HepG2 (cell line): ENCODE results near the gene MYOZ3. TPM values are rescaled to one million over a fixed set of nuclear protein-coding genes. Genes with fewer than 3 reads are reported as not detected.

Experiments used
- BHLHE40 ChIP-seq: IDR thresholded peaks from 2 replicates; pipeline ENCODE4 v1.6.1; 2011; ENCODE audit warnings: low read length, improper control_type of control experiment
- EP300 ChIP-seq, 3 experiments: sonication (generic) in 1 of 3; formaldehyde crosslinking in 1 of 3; IDR thresholded peaks; 2 replicates each; pipeline versions ENCODE4 v1.5.1 to v1.6.1; 2011 to 2020; ENCODE audit warnings: low read depth in 2 of 3, low read length in 2 of 3, borderline replicate concordance in 1 of 3, improper control_type of control experiment in 1 of 3, mild to moderate bottlenecking in 1 of 3, missing genetic modification reagents in 1 of 3, moderate library complexity in 1 of 3
- RARG ChIP-seq: sonication (generic); formaldehyde crosslinking; IDR thresholded peaks from 2 replicates; pipeline ENCODE4 v1.4.0; 2020; ENCODE audit warnings: low read depth, mild to moderate bottlenecking, missing genetic modification reagents
- RFX1 ChIP-seq: fragments of 450-650 bp; IDR thresholded peaks from 2 replicates; pipeline ENCODE4 v1.6.1; 2017
- ZNF530 ChIP-seq: sonication (generic); formaldehyde crosslinking; IDR thresholded peaks from 2 replicates; pipeline ENCODE4 v1.5.0; 2020; ENCODE audit warnings: low read depth, mild to moderate bottlenecking, missing genetic modification reagents
- polyA plus RNA-seq, 8 experiments: library from polyadenylated mRNA; depleted of rRNA in 3 of 8; stranded (reverse) in 7 of 8; unstranded in 1 of 8; fragments of >200 nt; fragmentation: Illumina TruSeq in 4 of 8; extraction: Trizol in 4 of 8; gene quantifications; 2 replicates each; pipeline versions ENCODE4 v1.2.1 to v1.2.3, GENCODE V29; 2011 to 2016; ENCODE audit warnings: low read depth in 4 of 8, missing spikeins in 1 of 8, mixed read lengths in 1 of 8; ENCODE audit not compliant: insufficient read depth in 1 of 8
- total RNA-seq, 5 experiments: library from RNA; depleted of rRNA; stranded (reverse); fragments of >200 nt; fragmentation: Illumina TruSeq; extraction: Trizol; gene quantifications; 2 replicates each; pipeline ENCODE4 v1.2.3, GENCODE V29; 2016; ENCODE audit warnings: low read depth in 1 of 5
- TF ChIP-seq, protein P1 (sequence below): sonication (generic); formaldehyde crosslinking; IDR thresholded peaks from 2 replicates; pipeline ENCODE4 v1.5.1; 2020; ENCODE audit warnings: missing genetic modification reagents, mild to moderate bottlenecking, borderline replicate concordance
- TF ChIP-seq, protein P2 (sequence below): sonication (generic); formaldehyde crosslinking; IDR thresholded peaks from 2 replicates; pipeline ENCODE4 v1.4.0; 2020; ENCODE audit warnings: mild to moderate bottlenecking, missing genetic modification reagents

MYOZ3 gene
- total and polyA plus RNA-seq, 2 of the 13 experiments (the other 11 are each of a cell fraction or from before 2014, with no cell fraction given): 0.05 TPM; not detected in 1

DNA sequence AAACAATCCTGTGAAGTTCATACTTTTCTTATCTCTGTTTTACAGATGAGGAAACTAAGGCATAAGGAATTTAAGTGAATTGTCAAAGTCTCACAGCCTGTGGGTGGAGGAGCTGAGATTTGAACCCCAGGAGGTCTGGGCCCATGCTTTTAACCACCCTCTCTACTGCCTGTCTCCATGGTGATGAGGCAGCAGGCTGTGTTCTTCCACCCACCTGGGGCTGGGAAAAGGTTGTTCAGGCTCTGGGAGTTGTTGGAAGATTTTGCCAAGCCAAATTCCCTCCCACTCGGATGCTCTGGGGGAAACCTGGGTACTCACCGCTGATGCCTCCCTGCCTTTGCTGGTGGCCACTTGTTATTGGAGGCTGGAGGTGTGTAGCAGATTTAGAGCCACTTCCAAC, 38.9 kb upstream of the MYOZ3 start (continued):
- TF ChIP-seq, protein P1, sequence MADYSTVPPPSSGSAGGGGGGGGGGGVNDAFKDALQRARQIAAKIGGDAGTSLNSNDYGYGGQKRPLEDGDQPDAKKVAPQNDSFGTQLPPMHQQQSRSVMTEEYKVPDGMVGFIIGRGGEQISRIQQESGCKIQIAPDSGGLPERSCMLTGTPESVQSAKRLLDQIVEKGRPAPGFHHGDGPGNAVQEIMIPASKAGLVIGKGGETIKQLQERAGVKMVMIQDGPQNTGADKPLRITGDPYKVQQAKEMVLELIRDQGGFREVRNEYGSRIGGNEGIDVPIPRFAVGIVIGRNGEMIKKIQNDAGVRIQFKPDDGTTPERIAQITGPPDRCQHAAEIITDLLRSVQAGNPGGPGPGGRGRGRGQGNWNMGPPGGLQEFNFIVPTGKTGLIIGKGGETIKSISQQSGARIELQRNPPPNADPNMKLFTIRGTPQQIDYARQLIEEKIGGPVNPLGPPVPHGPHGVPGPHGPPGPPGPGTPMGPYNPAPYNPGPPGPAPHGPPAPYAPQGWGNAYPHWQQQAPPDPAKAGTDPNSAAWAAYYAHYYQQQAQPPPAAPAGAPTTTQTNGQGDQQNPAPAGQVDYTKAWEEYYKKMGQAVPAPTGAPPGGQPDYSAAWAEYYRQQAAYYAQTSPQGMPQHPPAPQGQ (CRISPR knock-in tag): no peak
- no peak for TF ChIP-seq ZNF530 (CRISPR knock-in tag)
- TF ChIP-seq BHLHE40: no peak
- no peak for TF ChIP-seq RFX1
- no peak for TF ChIP-seq EP300 (IDR thresholded peaks at IDR 0.05; ENCODE audit: low read depth in 2 of 2, low read length in 2 of 2)
- TF ChIP-seq EP300 (CRISPR knock-in tag; IDR thresholded peaks at IDR 0.05; ENCODE audit: borderline replicate concordance): no peak
- no peak for TF ChIP-seq RARG (CRISPR knock-in tag)
- TF ChIP-seq, protein P2, sequence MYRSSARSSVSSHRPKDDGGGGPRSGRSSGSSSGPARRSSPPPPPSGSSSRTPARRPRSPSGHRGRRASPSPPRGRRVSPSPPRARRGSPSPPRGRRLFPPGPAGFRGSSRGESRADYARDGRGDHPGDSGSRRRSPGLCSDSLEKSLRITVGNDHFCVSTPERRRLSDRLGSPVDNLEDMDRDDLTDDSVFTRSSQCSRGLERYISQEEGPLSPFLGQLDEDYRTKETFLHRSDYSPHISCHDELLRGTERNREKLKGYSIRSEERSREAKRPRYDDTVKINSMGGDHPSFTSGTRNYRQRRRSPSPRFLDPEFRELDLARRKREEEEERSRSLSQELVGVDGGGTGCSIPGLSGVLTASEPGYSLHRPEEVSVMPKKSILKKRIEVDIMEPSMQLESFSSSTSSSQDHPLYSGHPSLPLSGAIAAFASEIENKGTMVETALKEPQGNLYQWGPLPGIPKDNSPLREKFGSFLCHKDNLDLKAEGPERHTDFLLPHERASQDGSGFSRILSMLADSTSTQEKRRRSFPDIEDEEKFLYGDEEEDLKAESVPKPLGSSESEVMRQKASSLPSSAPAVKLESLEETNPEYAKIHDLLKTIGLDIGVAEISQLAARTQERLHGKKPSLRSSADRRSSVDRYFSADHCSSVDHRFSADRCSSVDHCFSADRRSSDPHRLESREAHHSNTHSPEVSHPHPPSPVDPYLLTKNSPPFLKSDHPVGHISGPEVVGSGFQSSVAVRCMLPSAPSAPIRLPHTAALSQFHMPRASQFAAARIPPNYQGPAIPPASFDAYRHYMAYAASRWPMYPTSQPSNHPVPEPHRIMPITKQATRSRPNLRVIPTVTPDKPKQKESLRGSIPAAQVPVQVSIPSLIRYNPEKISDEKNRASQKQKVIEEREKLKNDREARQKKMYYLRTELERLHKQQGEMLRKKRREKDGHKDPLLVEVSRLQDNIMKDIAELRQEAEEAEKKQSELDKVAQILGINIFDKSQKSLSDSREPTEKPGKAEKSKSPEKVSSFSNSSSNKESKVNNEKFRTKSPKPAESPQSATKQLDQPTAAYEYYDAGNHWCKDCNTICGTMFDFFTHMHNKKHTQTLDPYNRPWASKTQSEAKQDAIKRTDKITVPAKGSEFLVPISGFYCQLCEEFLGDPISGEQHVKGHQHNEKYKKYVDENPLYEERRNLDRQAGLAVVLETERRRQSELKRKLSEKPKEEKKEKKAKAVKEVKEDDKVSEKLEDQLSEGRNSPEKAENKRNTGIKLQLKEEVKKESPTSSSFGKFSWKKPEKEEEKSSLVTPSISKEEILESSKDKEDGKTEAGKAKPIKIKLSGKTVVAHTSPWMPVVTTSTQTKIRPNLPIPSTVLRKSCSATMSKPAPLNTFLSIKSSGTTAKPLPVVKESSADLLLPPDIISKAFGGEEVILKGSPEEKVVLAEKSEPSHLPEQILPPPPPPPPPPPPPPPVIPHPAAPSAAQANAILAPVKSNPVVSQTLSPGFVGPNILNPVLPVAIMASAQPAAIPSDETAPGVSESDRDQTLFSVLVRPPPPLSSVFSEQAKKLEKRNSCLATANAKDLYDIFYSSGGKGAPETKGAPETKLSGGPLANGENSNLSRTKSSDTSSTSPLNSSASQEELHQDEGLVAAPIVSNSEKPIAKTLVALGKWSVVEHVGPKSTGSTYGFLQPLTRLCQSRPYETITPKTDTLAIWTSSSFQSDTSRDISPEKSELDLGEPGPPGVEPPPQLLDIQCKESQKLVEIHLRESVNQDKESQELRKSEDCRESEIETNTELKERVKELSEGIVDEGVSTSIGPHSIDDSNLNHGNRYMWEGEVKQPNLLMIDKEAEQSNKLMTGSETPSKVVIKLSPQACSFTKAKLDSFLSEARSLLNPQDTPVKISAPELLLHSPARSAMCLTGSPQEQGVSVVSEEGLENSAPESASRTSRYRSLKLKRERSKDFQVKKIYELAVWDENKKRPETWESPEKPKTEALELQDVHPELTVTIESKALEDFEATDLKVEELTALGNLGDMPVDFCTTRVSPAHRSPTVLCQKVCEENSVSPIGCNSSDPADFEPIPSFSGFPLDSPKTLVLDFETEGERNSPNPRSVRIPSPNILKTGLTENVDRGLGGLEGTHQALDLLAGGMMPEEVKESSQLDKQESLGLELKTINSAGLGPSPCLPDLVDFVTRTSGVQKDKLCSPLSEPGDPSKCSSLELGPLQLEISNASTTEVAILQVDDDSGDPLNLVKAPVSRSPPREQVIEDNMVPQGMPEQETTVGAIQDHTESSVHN: no peak
